HL-60 (cell line): ENCODE measurements around the gene STARD3.

Experiments used
- POLR2AphosphoS5 ChIP-seq: IDR thresholded peaks from 2 replicates; pipeline ENCODE4 v1.6.1; 2012; ENCODE audit warnings: low read depth
- TF ChIP-seq, protein P1 (sequence below): IDR thresholded peaks from one replicate; pipeline ENCODE4 v1.5.1; 2011; ENCODE audit warnings: low read length, control low read depth, inconsistent platforms; ENCODE audit not compliant: insufficient read depth

DNA sequence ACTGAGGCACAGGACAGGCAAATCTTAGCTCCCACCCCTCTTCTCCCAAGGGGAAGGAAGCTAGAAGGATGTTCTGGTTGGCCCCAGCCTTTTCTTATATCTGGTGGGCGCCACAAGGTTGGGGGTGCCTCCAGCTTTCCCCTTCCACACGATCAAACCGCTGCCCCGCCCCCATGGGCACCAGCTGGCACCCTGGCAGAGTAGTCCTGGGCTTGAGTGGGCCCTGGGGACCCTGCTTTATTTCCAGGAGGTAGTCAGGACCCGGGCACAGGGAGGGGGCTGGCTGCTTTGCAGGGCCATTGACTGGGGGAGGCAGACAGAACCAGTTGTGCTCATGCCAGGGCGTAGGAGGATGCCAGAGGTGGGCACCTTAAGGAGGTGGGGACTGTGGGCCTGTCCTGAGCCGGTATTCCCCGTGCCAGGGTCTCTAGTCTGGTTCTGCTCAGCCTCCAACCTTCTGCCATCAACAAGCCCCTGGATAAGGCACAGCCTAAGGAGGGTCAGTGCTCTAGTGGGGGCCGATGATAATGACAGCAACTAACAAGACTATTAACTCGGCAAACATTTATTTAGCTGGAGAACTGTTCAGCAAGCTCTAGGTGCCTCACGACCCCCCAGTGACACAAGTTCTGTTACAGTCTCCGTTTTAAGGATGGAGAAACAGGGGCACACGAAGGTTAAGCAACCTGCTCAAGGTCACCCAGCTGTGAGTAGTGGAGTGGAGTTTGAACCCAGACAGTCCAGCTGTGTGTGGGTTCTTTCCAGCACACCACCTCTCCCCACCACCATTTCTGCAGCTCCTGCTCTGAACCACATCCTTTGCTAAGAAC, 17.8 kb upstream of the STARD3 start:
- TF ChIP-seq, protein P1, sequence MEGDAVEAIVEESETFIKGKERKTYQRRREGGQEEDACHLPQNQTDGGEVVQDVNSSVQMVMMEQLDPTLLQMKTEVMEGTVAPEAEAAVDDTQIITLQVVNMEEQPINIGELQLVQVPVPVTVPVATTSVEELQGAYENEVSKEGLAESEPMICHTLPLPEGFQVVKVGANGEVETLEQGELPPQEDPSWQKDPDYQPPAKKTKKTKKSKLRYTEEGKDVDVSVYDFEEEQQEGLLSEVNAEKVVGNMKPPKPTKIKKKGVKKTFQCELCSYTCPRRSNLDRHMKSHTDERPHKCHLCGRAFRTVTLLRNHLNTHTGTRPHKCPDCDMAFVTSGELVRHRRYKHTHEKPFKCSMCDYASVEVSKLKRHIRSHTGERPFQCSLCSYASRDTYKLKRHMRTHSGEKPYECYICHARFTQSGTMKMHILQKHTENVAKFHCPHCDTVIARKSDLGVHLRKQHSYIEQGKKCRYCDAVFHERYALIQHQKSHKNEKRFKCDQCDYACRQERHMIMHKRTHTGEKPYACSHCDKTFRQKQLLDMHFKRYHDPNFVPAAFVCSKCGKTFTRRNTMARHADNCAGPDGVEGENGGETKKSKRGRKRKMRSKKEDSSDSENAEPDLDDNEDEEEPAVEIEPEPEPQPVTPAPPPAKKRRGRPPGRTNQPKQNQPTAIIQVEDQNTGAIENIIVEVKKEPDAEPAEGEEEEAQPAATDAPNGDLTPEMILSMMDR, result no peak
- no peak for TF ChIP-seq POLR2AphosphoS5
